ENCODE measurements around the gene LYRM4.
A peak's percentile ranks its signal among the peaks of the same experiment; 100 is the strongest.

Gene LYRM4

GRCh38 chr6:5260661-5261544 lies at the start of gene LYRM4, which contains the start of gene FARS2:
LYRM4 (minus strand) TSS chr6:5260950; CDS start chr6:5260733, 217 bp downstream.
FARS2 (plus strand) TSS chr6:5261513.
- peak; percentile 83 for DNase-seq (ENCODE audit: low read depth)

- no peak for DNase-seq (ENCODE audit: low read depth)
Observed at GRCh38 chr6:5308066-5308465, 47.3 kb upstream of the LYRM4 start.

GRCh38 chr6:5307058-5307457 lies 46.3 kb upstream of the LYRM4 start:
- no peak for DNase-seq (ENCODE audit: low read depth)

GRCh38 chr6:5305968-5306626 lies 45.3 kb upstream of the LYRM4 start:
- DNase-seq (ENCODE audit: low read depth), result no peak

- DNase-seq (ENCODE audit: low read depth), result no peak
Observed at GRCh38 chr6:5303682-5304081, 42.9 kb upstream of the LYRM4 start.

GRCh38 chr6:5302995-5303622 lies 42.4 kb upstream of the LYRM4 start:
- DNase-seq (ENCODE audit: low read depth), result no peak

GRCh38 chr6:5302220-5302946 lies 41.6 kb upstream of the LYRM4 start:
- no peak for DNase-seq (ENCODE audit: low read depth)

GRCh38 chr6:5300206-5300764 lies 39.5 kb upstream of the LYRM4 start:
- DNase-seq (ENCODE audit: low read depth), result no peak

GRCh38 chr6:5295623-5296022 lies 34.9 kb upstream of the LYRM4 start:
- DNase-seq (ENCODE audit: low read depth), result no peak

- no peak for DNase-seq (ENCODE audit: low read depth)
Observed at GRCh38 chr6:5294392-5295211, 33.9 kb upstream of the LYRM4 start.

GRCh38 chr6:5293692-5294091 lies 32.9 kb upstream of the LYRM4 start:
- no peak for DNase-seq (ENCODE audit: low read depth)

- no peak for DNase-seq (ENCODE audit: low read depth)
Observed at GRCh38 chr6:5292154-5292553, 31.4 kb upstream of the LYRM4 start.

- no peak for DNase-seq (ENCODE audit: low read depth)
Observed at GRCh38 chr6:5290500-5290899, 29.8 kb upstream of the LYRM4 start.

- no peak for DNase-seq (ENCODE audit: low read depth)
Observed at GRCh38 chr6:5290097-5290496, 29.3 kb upstream of the LYRM4 start.

- DNase-seq (ENCODE audit: low read depth), result no peak
Observed at GRCh38 chr6:5287966-5288297, 27.2 kb upstream of the LYRM4 start.

- DNase-seq (ENCODE audit: low read depth), result peak; percentile 52
Observed at GRCh38 chr6:5287205-5287965, 26.6 kb upstream of the LYRM4 start.

- no peak for DNase-seq (ENCODE audit: low read depth)
Observed at GRCh38 chr6:5286780-5287179, 26.0 kb upstream of the LYRM4 start.

GRCh38 chr6:5285526-5285925 lies 24.8 kb upstream of the LYRM4 start:
- DNase-seq (ENCODE audit: low read depth), result no peak

GRCh38 chr6:5285081-5285480 lies 24.3 kb upstream of the LYRM4 start:
- DNase-seq (ENCODE audit: low read depth), result no peak

- no peak for DNase-seq (ENCODE audit: low read depth)
Observed at GRCh38 chr6:5282191-5282623, 21.5 kb upstream of the LYRM4 start.
